Astrocyte (in vitro differentiated cells and primary cell): Measurements from ENCODE around the gene KHSRP. TPM values are rescaled to one million over a fixed set of nuclear protein-coding genes. Genes with fewer than 3 reads are reported as not detected.

Source experiments
- DNase-seq: peaks from one replicate; pipeline ENCODE4 v3.0.0-alpha.2; 2010; ENCODE audit warnings: low read depth
- FAIRE-seq: peaks from 2 replicates; lab custom pipeline; 2011; peaks lifted over from hg19 to GRCh38; lab: Jason Lieb, UNC
- H2AFZ ChIP-seq: 2 replicates; pipeline ENCODE4 v1.6.0; 2012; ENCODE audit warnings: low read depth, low read length, inconsistent platforms
- H3K27ac ChIP-seq: 2 replicates; pipeline ENCODE4 v1.5.1; 2011; ENCODE audit warnings: low read depth, low read length, inconsistent platforms
- H3K27me3 ChIP-seq: 2 replicates; pipeline ENCODE4 v1.6.0; 2011; ENCODE audit warnings: low read length, inconsistent platforms; ENCODE audit not compliant: insufficient read depth
- H3K36me3 ChIP-seq: 2 replicates; pipeline ENCODE4 v1.5.1; 2011; ENCODE audit warnings: low read length, inconsistent platforms; ENCODE audit not compliant: insufficient read depth
- H3K4me1 ChIP-seq: 2 replicates; pipeline ENCODE4 v1.5.1; 2011; ENCODE audit warnings: low read length, inconsistent platforms; ENCODE audit not compliant: insufficient read depth
- H3K4me2 ChIP-seq: 2 replicates; pipeline ENCODE4 v1.6.0; 2012; ENCODE audit warnings: low read length, inconsistent platforms
- H3K4me3 ChIP-seq: 2 replicates; pipeline ENCODE4 v1.5.1; 2011; ENCODE audit warnings: low read depth, mild to moderate bottlenecking, low read length, inconsistent platforms; ENCODE audit not compliant: insufficient read depth
- H3K79me2 ChIP-seq: 2 replicates; pipeline ENCODE4 v1.6.0; 2012; ENCODE audit warnings: mild to moderate bottlenecking, low read length, inconsistent platforms; ENCODE audit not compliant: insufficient read depth
- H3K9ac ChIP-seq: 2 replicates; pipeline ENCODE4 v1.6.0; 2012; ENCODE audit warnings: mild to moderate bottlenecking, low read length, inconsistent platforms
- H3K9me3 ChIP-seq: 2 replicates; pipeline ENCODE4 v1.5.1; 2012; ENCODE audit warnings: low read depth, mild to moderate bottlenecking, low read length, inconsistent platforms; ENCODE audit not compliant: insufficient read depth
- H4K20me1 ChIP-seq: 2 replicates; pipeline ENCODE4 v1.6.0; 2012; ENCODE audit warnings: low read length, inconsistent platforms; ENCODE audit not compliant: insufficient read depth
- H3K27ac Mint-ChIP-seq: one replicate; pipeline ENCODE4 v1.8.0; 2021; ENCODE audit warnings: mild to moderate bottlenecking, mixed read lengths; ENCODE audit not compliant: unreplicated experiment
- H3K27me3 Mint-ChIP-seq: one replicate; pipeline ENCODE4 v1.8.0; 2021; ENCODE audit warnings: low read depth, mixed read lengths; ENCODE audit not compliant: unreplicated experiment
- H3K36me3 Mint-ChIP-seq: one replicate; pipeline ENCODE4 v1.8.0; 2021; ENCODE audit warnings: low read depth, mixed read lengths; ENCODE audit not compliant: unreplicated experiment
- H3K4me1 Mint-ChIP-seq: one replicate; pipeline ENCODE4 v1.8.0; 2021; ENCODE audit warnings: low read depth, mixed read lengths; ENCODE audit not compliant: unreplicated experiment
- H3K4me3 Mint-ChIP-seq: one replicate; pipeline ENCODE4 v1.8.0; 2021; ENCODE audit warnings: mild to moderate bottlenecking, moderate library complexity, mixed read lengths; ENCODE audit not compliant: unreplicated experiment
- H3K9me3 Mint-ChIP-seq: one replicate; pipeline ENCODE4 v1.8.0; 2021; ENCODE audit warnings: mild to moderate bottlenecking, mixed read lengths; ENCODE audit not compliant: unreplicated experiment
- EZH2 ChIP-seq: IDR thresholded peaks from 2 replicates; pipeline ENCODE4 v1.6.1; 2012; ENCODE audit warnings: mild to moderate bottlenecking, low read length, inconsistent platforms; ENCODE audit not compliant: insufficient read depth
- total RNA-seq: library from RNA; stranded (reverse); gene quantifications from 2 replicates; pipeline ENCODE4 v1.2.1, GENCODE V29; 2021
- TF ChIP-seq, protein P1 (sequence below): IDR thresholded peaks from 2 replicates; pipeline ENCODE4 v1.5.1; 2011; ENCODE audit warnings: low read depth, mild to moderate bottlenecking, inconsistent platforms, low read length, moderate library complexity; ENCODE audit not compliant: insufficient read depth

KHSRP gene
- total RNA-seq, 1 donor from 2014 or later, result 297 TPM

DNA sequence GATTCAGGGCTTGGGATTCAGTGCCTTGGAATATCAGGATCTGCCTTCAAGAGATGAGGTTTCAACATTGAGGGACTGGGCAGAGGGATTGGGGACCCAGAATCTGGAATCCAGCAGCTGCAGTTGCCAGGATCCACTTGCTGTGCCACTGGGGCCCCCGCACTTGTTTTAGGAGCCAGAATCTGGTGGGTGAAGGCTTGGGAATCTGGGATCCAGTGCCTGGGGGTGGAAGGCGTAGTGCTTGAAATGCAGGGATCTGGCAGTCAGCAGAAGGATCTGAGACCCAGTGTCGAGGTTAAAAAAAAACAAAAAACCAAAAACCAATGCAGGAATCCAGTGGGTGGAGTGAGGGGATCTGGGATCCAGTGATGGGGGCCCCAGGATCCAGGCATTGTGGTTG lies 16.3 kb upstream of the KHSRP start:
- peaks cover 2% of the 10 kb centered on the region for H3K9me3 Mint-ChIP-seq

DNA sequence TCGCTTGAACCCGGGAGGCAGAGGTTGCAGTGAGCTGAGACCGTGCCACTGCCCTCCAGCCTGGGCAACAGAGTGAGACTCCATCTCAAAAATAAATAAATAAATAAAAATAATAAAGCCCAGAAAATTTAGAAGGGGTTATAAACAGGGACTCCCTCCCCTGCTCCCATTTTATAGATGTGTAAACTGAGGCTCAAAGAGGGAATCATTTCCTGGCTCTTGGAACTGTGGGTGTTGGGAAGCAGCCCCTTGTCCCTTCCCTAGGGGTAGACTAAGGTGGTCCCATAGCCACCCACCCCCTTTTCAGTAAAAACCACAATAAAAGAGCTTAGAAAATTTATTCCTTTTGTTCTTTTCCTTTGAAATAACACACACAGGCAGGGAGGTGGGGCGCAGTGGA lies 15.1 kb upstream of the KHSRP start:
- peaks cover 2% of the 10 kb centered on the region for H3K9me3 Mint-ChIP-seq
- FAIRE-seq, result no peak
- H3K9ac ChIP-seq, result no peak overlapping the region
- no peaks in the 10 kb centered on the region for H3K4me1 ChIP-seq
- no peak overlapping the region for H3K27ac ChIP-seq
- no peaks in the 10 kb centered on the region for H4K20me1 ChIP-seq
- H3K4me3 ChIP-seq, result no peak overlapping the region
- H3K4me1 Mint-ChIP-seq, result no peaks in the 10 kb centered on the region
- H3K4me2 ChIP-seq, result no peak overlapping the region
- H3K79me2 ChIP-seq, result no peaks in the 10 kb centered on the region
- H3K27ac Mint-ChIP-seq, result no peak overlapping the region
- no peak overlapping the region for H2AFZ ChIP-seq
- no peak overlapping the region for H3K4me3 Mint-ChIP-seq
- no peak for DNase-seq
- H3K27me3 Mint-ChIP-seq, result peaks cover 4% of the 10 kb centered on the region
- no peak for TF ChIP-seq EZH2
- TF ChIP-seq, protein P1, sequence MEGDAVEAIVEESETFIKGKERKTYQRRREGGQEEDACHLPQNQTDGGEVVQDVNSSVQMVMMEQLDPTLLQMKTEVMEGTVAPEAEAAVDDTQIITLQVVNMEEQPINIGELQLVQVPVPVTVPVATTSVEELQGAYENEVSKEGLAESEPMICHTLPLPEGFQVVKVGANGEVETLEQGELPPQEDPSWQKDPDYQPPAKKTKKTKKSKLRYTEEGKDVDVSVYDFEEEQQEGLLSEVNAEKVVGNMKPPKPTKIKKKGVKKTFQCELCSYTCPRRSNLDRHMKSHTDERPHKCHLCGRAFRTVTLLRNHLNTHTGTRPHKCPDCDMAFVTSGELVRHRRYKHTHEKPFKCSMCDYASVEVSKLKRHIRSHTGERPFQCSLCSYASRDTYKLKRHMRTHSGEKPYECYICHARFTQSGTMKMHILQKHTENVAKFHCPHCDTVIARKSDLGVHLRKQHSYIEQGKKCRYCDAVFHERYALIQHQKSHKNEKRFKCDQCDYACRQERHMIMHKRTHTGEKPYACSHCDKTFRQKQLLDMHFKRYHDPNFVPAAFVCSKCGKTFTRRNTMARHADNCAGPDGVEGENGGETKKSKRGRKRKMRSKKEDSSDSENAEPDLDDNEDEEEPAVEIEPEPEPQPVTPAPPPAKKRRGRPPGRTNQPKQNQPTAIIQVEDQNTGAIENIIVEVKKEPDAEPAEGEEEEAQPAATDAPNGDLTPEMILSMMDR, result no peak
- H3K36me3 ChIP-seq, result no peaks in the 10 kb centered on the region
- H3K27me3 ChIP-seq, result no peaks in the 10 kb centered on the region
- peaks cover 5% of the 10 kb centered on the region for H3K36me3 Mint-ChIP-seq
- H3K9me3 ChIP-seq, result no peaks in the 10 kb centered on the region

More for the DNA sequence above, 16.3 kb upstream of the KHSRP start:
- FAIRE-seq, result no peak
- Mint-ChIP-seq H3K27me3 (peaks cover 4% of the 10 kb centered on the region), H3K36me3 (peaks cover 12% of the 10 kb centered on the region), H3K27ac (no peak overlapping the region), H3K4me3 (no peak overlapping the region), H3K4me1 (no peaks in the 10 kb centered on the region)
- Histone ChIP-seq H3K4me3 (no peak overlapping the region), H3K4me2 (no peak overlapping the region), H3K4me1 (no peaks in the 10 kb centered on the region), H3K9ac (no peak overlapping the region), H2AFZ (no peak overlapping the region), H3K9me3 (no peaks in the 10 kb centered on the region), H3K36me3 (no peaks in the 10 kb centered on the region), H3K79me2 (no peaks in the 10 kb centered on the region), H4K20me1 (no peaks in the 10 kb centered on the region), H3K27me3 (no peaks in the 10 kb centered on the region), H3K27ac (no peak overlapping the region)
- DNase-seq, result no peak
- no peak for TF ChIP-seq EZH2
- TF ChIP-seq, protein P1, result no peak

GRCh38 chr19:6433663-6434062 lies 9.1 kb upstream of the KHSRP start, which contains the start of gene SLC25A41:
TSS of gene SLC25A41 (minus strand) at chr19:6433763. CDS start at chr19:6433693, 70 bp downstream.
- Histone ChIP-seq H3K4me2 (no peak within 1 kb of the TSS), H3K9ac (no peak within 1 kb of the TSS), H3K36me3 (no peaks in the 10 kb centered on the region), H3K4me1 (no peaks in the 10 kb centered on the region), H3K9me3 (no peaks in the 10 kb centered on the region), H3K27ac (no peak within 1 kb of the TSS), H3K79me2 (no peaks in the 10 kb centered on the region), H3K4me3 (no peak within 1 kb of the TSS), H4K20me1 (no peaks in the 10 kb centered on the region), H2AFZ (no peak within 1 kb of the TSS), H3K27me3 (no peaks in the 10 kb centered on the region)
- no peak for FAIRE-seq
- no peak for DNase-seq
- Mint-ChIP-seq H3K36me3 (peaks cover 2% of the 10 kb centered on the region), H3K4me1 (no peaks in the 10 kb centered on the region), H3K4me3 (no peak within 1 kb of the TSS), H3K27me3 (peaks cover under 1% of the 10 kb centered on the region), H3K9me3 (peaks cover 2% of the 10 kb centered on the region), H3K27ac (no peak within 1 kb of the TSS)
- TF ChIP-seq, protein P1, result no peak
- TF ChIP-seq EZH2, result no peak
